ENCODE results near the gene SYT1. TPM values are rescaled to one million over a fixed set of nuclear protein-coding genes. Genes with fewer than 3 reads are reported as not detected.
"Not testable (repeated sequence)": the region's sequence is repeated elsewhere in the genome, so short reads cannot be mapped to it uniquely, and the experiment has no call there.

Gene SYT1
- total RNA-seq, 2 donors from 2014 or later: 2.0 to 2.6 TPM

DNA sequence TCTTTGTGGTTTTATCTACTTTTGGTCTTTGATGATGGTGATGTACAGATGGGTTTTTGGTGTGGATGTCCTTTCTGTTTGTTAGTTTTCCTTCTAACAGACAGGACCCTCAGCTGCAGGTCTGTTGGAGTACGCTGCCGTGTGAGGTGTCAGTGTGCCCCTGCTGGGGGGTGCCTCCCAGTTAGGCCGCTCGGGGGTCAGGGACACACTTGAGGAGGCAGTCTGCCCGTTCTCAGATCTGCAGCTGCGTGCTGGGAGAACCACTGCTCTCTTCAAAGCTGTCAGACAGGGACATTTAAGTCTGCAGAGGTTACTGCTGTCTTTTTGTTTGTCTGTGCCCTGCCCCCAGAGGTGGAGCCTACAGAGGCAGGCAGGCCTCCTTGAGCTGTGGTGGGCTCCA, 180.2 kb downstream of the SYT1 start:
- intact Hi-C loops (cut with DNase I); DNase-seq (ENCODE audit: low spot score): not testable (repeated sequence)

DNA sequence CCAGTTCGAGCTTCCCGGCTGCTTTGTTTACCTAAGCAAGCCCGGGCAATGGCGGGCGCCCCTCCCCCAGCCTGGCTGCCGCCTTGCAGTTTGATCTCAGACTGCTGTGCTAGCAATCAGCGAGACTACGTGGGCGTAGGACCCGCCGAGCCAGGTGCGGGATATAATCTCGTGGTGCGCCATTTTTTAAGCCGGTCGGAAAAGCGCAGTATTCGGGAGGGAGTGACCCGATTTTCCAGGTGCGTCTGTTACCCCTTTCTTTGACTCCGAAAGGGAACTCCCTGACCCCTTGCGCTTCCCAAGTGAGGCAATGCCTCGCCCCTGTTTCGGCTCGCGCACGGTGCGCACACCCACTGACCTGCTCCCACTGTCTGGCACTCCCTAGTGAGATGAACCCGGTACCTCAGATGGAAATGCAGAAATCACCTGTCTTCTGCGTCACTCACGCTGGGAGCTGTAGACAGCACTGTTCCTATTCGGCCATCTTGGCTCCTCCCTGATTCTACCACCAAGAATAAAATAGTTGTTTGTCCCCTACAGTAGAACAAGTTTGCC, 180.7 kb downstream of the SYT1 start:
- intact Hi-C loops (cut with DNase I): not testable (repeated sequence)
- peak; percentile 67 for DNase-seq (ENCODE audit: low spot score)

DNA sequence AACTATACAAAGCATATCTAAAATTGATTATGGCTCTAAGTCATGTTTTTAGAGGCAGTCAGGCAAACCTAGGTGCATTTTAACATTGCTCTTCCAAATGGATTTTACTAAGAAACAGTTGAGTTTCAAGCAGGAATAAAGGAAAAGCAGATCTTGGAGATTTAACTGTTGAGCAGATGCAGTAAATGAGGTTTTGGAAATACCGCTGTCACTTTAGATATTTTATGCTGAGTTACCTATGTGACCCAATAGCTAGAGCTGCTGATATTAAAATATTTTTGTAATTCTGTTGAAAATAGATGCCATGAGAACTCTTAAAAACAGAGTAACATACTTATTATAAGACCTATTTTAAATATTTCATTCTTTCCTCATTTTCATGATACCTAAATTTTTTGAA, 181.4 kb downstream of the SYT1 start:
- intact Hi-C loops (cut with DNase I): no loop called here
- DNase-seq (ENCODE audit: low spot score): no peak

DNA sequence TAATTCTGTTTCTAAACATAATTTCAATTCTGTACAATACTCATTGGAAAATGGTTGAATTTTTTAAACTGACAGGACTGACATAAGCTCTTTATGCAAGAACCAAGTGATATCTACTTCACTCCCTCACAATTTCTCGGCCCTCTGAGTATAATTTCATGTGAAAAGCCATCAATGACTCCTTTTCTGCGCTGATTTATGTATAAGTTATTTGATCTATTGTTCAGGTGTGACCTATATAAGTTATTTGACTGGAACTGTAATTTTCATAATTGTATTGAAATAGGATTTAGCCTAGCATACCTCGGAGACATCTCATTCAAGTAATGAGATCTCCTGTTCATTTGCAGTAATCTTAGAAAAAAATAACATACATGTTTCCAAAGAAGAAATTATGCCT, 184.4 kb downstream of the SYT1 start:
- DNase-seq (ENCODE audit: low spot score): no peak
- intact Hi-C loops (cut with DNase I): no loop called here

DNA sequence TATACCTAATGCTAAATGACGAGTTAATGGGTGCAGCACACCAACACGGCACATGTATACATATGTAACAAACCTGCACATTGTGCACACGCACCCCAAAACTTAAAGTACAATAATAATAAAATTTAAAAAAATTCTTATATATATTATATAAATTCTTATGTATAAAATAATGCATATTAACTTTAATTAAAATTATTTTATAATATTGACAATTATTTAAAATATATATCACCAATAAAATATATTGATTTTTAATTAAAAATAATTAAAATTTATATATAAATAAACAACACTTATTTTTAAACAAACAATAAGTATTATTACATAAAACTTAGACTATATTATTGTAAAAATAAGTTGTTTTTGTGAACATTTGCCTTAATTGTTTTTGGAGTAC, 188.8 kb downstream of the SYT1 start:
- intact Hi-C loops (cut with DNase I): no loop called here
- DNase-seq (ENCODE audit: low spot score): no peak

DNA sequence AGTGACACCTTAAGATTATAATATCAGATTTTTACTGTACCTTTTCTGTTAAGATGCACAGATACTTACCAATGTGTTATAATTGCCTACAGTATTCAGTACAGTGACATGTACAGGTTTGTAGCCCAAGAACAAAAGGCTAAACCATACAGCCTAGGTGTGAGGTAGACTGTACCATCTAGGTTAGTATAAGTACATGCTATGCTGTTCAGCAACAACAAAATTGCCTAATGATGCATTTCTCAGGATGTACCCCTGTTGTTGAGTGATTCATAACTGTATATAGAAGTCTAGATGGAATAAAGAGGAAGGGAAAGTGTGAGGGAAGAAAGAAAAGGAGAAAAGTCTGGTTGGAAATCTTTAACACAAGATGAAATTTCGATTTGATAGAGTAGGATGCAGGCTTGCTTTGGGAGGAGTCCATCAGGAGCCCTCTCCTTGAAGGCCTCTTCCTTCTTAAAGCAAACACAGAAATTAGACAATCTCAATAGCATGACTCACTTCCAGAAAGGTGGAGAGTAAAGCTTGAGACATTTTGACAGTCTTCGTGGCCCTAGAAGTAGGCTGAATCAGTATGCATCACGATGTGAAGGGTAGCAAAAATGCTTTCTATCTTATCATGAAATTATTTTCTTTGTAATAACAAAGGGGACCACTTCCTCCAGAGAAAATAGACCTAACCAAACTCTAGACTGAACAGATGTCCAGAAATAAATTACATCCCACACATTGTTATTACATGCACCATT, 191.5 kb downstream of the SYT1 start:
- DNase-seq (ENCODE audit: low spot score): no peak
- intact Hi-C loops (cut with DNase I): no loop called here

DNA sequence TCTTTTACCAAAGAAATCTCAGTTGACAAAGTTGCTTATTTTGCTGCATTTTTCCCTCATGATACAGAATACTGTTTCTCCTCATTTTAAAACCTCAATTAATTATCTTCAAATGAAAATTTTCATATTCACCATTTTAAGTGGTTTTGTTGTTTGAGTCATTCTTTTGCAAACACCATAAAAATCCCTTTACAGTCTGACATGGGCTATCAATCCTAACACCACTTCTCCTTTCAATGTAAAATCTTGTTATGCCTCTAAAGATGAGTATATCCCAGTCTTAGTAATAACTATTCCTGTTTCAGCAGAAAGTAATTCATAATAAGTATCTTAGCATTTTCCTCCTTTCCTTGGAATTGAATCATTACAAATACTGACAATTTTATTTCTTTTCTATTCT, 192.2 kb downstream of the SYT1 start:
- intact Hi-C loops (cut with DNase I): no loop called here
- no peak for DNase-seq (ENCODE audit: low spot score)

DNA sequence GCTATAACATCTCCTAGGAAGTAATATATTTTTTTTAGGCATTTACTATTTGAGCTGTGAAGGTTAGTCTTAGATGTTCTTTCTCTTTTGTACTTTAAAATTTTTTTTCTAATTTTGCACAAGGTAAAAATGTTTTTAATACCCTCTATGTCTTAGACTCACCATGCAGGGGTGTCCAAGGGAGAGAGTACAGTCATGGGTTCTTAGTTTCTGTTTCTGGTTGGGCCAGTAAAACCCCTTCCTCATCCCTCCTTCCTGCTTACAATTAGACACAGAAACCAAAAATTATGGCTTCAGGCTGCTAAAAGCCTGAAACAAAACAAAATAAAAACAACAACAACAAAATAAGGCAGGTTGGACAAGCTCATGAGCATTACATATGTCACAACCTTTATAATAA, 193.0 kb downstream of the SYT1 start:
- DNase-seq (ENCODE audit: low spot score): no peak

DNA sequence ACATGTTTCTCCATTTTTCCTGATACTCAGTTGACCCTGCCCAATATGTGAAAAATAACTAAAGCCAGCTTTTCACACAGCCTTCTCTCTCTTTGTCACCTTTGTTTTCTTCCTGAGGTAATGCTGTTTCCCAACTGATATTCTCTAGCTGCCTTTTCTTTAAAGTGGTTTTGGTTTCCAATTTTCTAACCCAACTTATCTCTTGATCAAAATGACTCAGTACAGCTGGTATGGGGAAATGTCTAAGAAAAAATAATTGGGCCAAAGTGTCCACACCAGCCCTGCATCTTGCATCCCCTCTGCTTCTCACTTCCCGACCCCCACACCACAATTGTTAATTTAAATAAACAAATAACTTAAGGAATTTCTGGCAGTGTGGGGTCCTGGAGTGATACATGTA, 193.8 kb downstream of the SYT1 start:
- no peak for DNase-seq (ENCODE audit: low spot score)
- intact Hi-C loops (cut with DNase I): no loop called here

More for the DNA sequence above, 193.0 kb downstream of the SYT1 start:
- intact Hi-C loops (cut with DNase I): no loop called here

DNA sequence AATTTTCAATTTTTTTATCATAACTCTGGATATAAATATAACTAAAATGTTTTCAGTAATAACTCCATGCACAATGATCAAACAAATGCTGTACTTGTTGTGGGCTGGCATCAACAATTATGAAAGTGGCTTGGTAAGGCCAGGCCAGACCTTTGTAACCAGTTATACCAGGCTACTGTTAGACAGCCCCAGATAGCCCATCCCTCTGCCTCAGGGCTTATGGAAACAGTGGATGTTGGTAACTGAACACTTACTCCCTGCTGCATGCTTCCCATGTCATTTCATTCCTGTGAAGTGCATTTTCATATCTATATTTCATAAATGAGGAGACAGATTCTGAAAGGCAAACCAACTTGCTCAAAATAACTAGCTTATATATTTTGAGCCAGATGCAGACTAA, 195.0 kb downstream of the SYT1 start:
- no peak for DNase-seq (ENCODE audit: low spot score)
- intact Hi-C loops (cut with DNase I): no loop called here

DNA sequence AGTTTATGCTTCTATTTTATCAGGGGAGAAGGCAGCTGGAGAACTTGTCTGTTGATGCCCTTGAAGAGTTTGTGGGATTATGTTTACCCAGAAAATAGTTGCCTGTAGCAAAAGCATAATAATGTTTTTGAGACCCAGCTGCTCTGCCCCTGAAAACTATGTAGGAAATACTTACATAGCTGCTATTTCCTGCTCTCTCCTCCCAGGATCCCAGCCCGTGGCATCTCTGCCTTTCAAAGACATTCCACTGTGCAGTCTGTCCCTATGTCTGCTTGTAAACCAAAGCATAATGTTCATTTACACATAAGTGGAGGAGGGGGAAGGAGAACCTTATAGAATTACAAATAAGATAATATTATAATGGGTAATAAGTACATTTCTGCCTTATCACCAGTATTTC, 198.7 kb downstream of the SYT1 start:
- no peak for DNase-seq (ENCODE audit: low spot score)
- intact Hi-C loops (cut with DNase I): no loop called here

DNA sequence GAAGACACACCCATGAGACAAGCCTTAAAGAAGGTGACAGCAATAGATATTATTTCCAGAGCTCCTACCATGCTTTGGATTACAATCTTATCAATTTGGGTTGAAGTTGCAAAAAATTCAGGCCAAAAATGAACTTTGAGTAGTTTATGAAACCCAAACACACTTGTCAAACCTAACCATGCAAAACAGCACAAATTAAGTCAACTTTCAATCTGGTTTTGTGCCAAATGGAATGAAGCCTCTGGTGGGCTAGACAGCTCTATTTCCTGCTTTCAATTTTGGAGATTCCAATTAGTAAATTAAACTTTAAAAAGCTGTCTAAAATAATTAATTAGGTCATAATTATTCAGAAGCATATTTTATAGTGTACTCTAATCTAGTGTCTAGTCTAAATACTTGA, 203.4 kb downstream of the SYT1 start:
- no peak for DNase-seq (ENCODE audit: low spot score)
- intact Hi-C loops (cut with DNase I): no loop called here

DNA sequence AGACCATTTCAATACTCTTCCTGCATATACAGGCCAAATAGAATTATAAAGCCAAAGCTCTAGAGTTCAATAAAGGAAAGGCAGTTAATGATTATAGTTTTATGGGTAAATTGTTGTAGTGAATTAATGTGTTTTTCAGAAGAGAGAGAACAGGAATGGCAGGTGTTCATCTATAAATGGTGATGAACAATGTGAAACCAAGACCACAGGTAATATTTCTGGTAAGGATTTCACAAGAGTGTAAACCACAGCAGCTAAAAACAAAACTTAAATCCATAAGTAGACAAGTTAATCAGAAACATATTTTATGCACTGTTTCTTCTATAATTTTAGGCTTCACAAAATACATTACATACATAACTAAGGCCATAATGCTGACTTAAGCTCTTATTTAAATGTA, 204.4 kb downstream of the SYT1 start:
- DNase-seq (ENCODE audit: low spot score): no peak
- intact Hi-C loops (cut with DNase I): no loop called here

DNA sequence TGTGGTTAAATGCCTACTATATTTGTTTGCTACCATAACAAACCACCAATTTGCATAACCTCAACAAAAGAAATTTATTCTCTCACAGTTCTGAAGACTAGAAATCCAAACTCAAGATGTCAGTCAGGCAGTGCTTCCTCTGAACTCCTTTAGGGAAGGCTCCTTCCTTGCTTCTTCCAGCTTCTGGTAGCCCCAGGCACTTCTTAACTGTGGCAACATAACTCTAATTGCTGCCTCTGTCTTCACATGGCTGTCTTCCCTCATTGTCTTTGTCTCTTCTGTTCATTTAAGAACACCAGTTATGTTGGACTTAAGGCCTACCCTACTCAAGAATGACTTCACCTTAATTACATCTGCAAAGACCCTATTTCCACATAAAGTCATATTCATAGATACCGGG, 206.9 kb downstream of the SYT1 start:
- intact Hi-C loops (cut with DNase I): no loop called here
- no peak for DNase-seq (ENCODE audit: low spot score)

DNA sequence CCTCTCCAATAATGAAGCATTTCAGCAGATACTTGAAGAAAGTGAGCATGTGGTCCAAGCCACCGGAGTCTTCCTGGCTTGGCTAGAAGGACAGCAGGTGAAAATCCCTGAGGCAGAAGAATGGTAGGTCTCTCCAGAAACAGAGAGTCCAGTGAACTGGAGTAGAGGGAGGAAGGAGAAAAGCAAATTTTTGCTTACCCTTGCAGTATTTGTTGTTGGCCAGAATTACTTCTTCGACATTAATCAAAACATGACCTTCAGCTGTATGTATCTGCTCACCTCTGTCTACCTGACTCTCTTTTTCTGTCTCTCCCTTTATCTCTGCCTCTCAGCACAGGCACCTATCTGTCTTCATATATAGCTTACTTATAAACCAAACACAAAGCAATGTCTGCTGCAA, 208.9 kb downstream of the SYT1 start:
- no peak for DNase-seq (ENCODE audit: low spot score)
- intact Hi-C loops (cut with DNase I): no loop called here

DNA sequence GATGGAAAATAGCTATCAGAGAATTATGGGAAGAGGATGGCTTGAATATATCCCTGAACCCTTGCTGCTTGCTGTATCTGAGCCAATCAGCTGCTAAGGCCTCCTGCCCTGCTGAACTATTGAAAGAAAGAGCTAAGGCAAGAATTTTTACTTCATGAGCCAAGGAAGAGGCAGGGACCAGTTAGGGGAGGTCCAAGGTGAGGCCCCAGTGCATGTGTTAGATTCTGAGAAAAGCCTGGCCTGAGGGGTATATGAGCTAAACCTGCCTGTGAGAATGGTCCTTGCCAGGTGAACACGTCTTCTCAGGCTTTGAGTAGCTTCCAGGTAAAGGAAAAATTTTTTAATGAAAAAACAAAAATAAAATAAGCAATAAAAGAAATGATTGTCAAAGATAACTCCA, 218.0 kb downstream of the SYT1 start:
- intact Hi-C loops (cut with DNase I): no loop called here
- no peak for DNase-seq (ENCODE audit: low spot score)

DNA sequence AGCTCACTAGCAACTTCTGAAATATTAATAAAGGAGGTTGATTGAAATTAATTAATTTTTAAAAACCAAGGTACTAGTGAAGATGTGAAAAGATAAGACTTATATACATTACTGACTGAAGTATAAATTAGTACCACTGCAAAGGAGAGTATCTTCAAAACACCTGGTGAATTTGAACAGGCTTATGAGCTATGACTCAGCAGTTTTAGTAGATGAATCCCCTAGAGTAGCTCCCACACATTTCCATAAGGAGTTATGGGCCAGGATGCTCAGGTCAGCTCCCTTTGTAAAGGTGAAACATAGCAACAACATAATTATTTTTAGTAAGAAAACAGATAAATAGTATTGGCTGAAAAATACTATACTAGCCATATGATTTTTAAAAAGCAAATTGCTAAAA, 218.6 kb downstream of the SYT1 start:
- intact Hi-C loops (cut with DNase I): no loop called here
- no peak for DNase-seq (ENCODE audit: low spot score)

DNA sequence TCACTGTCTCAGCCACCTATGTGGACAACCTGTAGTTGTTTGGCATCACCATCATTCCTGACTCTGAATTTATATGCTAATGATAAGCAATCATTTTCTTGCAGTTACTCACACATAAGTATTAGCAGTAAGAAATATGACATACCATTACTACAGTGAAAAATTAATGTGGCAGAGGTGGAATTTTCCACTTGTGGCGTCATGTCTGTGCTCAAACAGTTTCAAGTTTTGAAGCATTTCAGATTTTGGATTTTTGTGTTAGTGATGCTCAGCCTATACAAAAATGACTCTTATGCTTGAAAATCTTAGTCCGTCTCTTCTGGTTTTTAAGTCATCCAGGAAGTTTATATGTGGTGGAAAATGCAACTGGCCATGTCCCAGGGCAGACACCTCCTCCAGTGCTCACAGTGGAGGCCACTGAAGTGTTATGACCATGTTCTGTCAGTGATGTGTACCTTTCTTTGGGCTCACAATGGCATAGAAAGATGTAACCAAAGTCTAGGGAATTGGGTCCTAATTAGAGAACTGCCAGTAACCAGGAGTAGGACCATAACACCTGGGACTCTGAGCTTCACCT, 220.6 kb downstream of the SYT1 start:
- intact Hi-C loops (cut with DNase I): no loop called here
- DNase-seq (ENCODE audit: low spot score): no peak

DNA sequence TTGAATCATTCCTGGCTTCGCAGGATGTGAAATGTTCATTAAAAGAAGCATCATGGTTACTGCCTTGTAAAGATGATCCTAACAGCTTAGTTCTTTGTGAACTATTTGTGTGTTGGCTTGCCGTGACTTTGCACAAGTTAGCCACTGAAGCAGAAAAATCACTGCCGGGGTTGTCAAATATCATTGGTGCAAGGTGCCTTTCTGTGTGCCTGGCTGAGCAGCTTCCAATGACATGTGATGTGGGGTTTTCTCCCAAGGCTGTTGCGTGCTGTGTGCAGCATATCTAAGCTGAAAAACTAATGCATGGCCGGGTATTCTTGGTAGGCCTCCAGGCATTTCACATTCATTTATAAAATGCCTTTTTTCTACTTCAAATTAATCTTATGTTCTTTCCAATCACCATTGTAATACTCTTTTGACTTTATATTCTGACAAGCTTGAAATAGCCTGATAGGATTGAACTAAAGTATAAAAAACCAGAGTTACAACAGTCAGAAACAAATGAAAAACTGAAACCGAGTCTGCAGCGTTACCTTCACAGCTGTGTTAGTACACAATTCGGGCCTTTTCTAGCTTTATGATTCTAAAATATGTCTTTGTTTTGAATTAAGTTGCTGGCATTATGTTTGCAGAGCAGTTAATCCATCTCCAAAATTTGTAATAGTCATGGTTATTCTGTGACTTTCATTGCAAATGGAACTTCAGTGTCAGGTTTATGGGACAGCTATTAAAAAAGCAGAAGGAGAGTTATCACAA, 222.1 kb downstream of the SYT1 start:
- no peak for DNase-seq (ENCODE audit: low spot score)
- intact Hi-C loops (cut with DNase I): no loop called here

DNA sequence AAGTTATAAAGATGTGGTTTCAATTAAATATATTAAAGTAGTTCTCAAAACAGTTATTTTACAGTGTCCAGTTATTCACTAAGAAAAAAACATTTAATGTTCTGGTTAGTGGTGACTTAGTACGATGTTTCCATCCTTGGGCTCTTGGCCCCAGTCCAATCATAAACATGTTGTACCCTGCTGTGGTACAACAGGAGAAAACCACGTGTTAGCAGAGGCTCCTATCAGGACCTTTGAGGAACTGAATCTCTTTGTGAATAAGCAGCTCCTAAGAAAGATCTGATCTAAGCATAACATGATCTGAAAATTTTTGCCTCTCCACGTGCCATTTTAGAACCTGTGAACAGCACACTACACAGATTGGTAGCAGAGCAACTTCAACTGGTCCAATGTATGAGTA, 234.0 kb downstream of the SYT1 start:
- intact Hi-C loops (cut with DNase I): no loop called here
- DNase-seq (ENCODE audit: low spot score): no peak

DNA sequence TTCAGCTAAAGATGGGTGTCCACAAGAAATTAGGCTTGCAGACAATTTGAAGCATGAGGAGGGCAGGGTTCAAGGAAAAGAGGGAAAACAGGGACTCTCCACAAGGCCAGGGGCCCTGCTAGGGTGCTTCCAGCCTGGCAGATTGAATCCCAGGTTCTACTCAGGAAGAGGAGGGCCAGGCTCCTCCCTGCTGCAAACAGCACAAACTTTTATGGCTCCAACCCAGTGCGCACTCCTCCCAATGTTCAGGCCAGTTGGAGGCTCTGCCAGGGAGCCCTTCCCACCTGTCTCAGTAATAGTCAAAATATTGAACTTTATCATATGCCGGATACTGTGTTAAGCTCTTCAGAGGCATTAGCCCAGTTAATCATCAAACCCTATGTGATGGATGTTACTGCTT, 244.4 kb downstream of the SYT1 start:
- no peak for DNase-seq (ENCODE audit: low spot score)
- intact Hi-C loops (cut with DNase I): no loop called here

All from posterior vena cava (tissue), 2 donors.